Esophagus squamous epithelium (tissue), 4 donors: ENCODE data around the gene PIP5KL1.

Experiments
- POLR2A ChIP-seq, 4 donors: fragments of 450-650 bp; IDR thresholded peaks; one replicate each; pipeline ENCODE4 v1.6.1; 2017; ENCODE audit warnings: antibody characterized with exemption in 4 of 4, mild to moderate bottlenecking in 4 of 4, moderate library complexity in 3 of 4
- TF ChIP-seq, protein P1 (sequence below), 6 experiments: fragments of 450-650 bp in 4 of 6; fragments of 200-600 bp in 2 of 6; sonication (generic) in 2 of 6; IDR thresholded peaks; one replicate each; pipeline ENCODE4 v1.5.1; 2016 to 2019; ENCODE audit warnings: antibody characterized with exemption in 6 of 6, mild to moderate bottlenecking in 4 of 6, moderate library complexity in 4 of 6

DNA sequence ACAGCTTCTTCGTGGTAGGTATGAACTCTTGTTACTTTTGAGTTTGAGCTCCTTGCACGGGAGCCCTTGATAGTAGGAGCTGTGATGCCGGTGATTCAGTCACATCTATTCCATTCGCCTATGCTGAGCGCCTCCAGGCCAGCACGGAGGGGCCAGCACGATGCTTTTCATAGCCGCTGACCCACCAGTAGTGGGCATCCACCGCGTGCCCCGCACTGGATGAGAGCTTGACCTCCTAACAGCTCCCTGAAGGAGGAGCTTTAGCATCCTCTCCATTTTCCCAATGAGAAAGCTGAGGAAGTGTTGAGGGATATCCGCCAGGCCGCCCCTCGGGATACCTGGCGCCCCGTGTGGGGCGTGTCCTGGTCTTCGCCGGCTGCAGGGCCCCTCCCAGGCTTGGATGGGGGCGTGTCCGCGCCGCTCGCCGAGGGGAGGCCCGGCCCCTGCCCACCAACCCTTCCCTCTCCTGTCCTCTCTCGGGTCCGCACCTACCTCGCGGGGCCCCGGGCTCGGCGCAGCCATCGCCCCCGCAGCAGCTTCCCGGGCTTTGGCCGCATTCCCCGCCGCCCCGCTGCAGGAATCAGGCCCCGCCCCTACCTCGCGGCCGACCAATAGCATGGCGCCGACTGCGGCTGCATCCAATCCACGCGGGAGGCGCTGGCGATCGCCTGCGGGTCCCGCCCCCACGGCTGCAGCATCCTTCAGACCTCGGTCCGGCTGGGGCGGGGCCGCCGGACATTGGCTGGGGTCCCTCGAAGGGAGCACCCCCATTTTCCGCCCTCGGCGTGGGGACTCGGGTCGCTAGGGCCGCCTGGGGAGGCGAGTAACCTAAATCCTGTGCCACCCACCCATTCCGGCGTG is at the start of gene PIP5KL1:
- TF ChIP-seq, protein P1, sequence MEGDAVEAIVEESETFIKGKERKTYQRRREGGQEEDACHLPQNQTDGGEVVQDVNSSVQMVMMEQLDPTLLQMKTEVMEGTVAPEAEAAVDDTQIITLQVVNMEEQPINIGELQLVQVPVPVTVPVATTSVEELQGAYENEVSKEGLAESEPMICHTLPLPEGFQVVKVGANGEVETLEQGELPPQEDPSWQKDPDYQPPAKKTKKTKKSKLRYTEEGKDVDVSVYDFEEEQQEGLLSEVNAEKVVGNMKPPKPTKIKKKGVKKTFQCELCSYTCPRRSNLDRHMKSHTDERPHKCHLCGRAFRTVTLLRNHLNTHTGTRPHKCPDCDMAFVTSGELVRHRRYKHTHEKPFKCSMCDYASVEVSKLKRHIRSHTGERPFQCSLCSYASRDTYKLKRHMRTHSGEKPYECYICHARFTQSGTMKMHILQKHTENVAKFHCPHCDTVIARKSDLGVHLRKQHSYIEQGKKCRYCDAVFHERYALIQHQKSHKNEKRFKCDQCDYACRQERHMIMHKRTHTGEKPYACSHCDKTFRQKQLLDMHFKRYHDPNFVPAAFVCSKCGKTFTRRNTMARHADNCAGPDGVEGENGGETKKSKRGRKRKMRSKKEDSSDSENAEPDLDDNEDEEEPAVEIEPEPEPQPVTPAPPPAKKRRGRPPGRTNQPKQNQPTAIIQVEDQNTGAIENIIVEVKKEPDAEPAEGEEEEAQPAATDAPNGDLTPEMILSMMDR (IDR thresholded peaks at IDR 0.05), result no peak
- TF ChIP-seq POLR2A (IDR thresholded peaks at IDR 0.05), result no peak
